WTC11 (cell line): ENCODE results near the gene SIN3B. TPM values are rescaled to one million over a fixed set of nuclear protein-coding genes. Genes with fewer than 3 reads are reported as not detected.

ENCODE experiments used
- ATAC-seq: fragments of 200-7000 bp; cut with Tn5 transposase; 2 replicates; pipeline ENCODE4 v1.10.0; 2021; ENCODE audit warnings: mild to moderate bottlenecking, moderate library complexity
- CTCF ChIA-PET: fragments of 300-600 bp; sonication (Branson Sonifier 250); formaldehyde crosslinking; loops from one replicate; lab custom pipeline; 2021; ENCODE audit warnings: antibody characterized with exemption; lab: Charles Lee
- POLR2A ChIA-PET: fragments of 350-600 bp; sonication (Branson Sonifier 250); formaldehyde crosslinking; loops from one replicate; lab custom pipeline; 2021; ENCODE audit warnings: antibody characterized with exemption; lab: Charles Lee
- DNase-seq: peaks from one replicate; pipeline ENCODE4 v3.0.0; 2021; ENCODE audit warnings: low spot score
- H3K27ac Mint-ChIP-seq: 2 replicates; pipeline ENCODE4 v1.8.0; 2021; ENCODE audit warnings: mixed read lengths
- H3K27me3 Mint-ChIP-seq: 2 replicates; pipeline ENCODE4 v1.8.0; 2021; ENCODE audit warnings: low read depth, mild to moderate bottlenecking, moderate library complexity, mixed read lengths
- H3K36me3 Mint-ChIP-seq: 2 replicates; pipeline ENCODE4 v1.8.0; 2021; ENCODE audit warnings: mixed read lengths
- H3K4me1 Mint-ChIP-seq: 2 replicates; pipeline ENCODE4 v1.8.0; 2022; ENCODE audit warnings: mixed read lengths
- H3K4me3 Mint-ChIP-seq: 2 replicates; pipeline ENCODE4 v1.8.0; 2021; ENCODE audit warnings: mild to moderate bottlenecking, moderate library complexity, mixed read lengths
- H3K9me3 Mint-ChIP-seq: 2 replicates; pipeline ENCODE4 v1.8.0; 2021; ENCODE audit warnings: mixed read lengths
- ATF1 ChIP-seq: sonication (generic); formaldehyde crosslinking; IDR thresholded peaks from 2 replicates; pipeline ENCODE4 v1.8.1; 2023; ENCODE audit warnings: mild to moderate bottlenecking, moderate library complexity, missing genetic modification reagents
- EMX1 ChIP-seq: fragments of 250-450 bp; sonication (Bioruptor Pico); IDR thresholded peaks from 2 replicates; pipeline ENCODE4 v1.8.0; 2021; ENCODE audit warnings: mild to moderate bottlenecking
- FOXJ3 ChIP-seq: sonication (generic); formaldehyde crosslinking; IDR thresholded peaks from 2 replicates; pipeline ENCODE4 v1.9.0; 2021; ENCODE audit warnings: missing genetic modification reagents, mild to moderate bottlenecking, borderline replicate concordance
- GABPB1 ChIP-seq: sonication (generic); formaldehyde crosslinking; IDR thresholded peaks from 2 replicates; pipeline ENCODE4 v1.8.1; 2023; ENCODE audit warnings: mild to moderate bottlenecking, missing genetic modification reagents
- GRHL2 ChIP-seq: fragments of 250-450 bp; sonication (Bioruptor Pico); IDR thresholded peaks from 2 replicates; pipeline ENCODE4 v1.8.0; 2022; ENCODE audit warnings: mild to moderate bottlenecking, moderate library complexity; ENCODE audit not compliant: insufficient replicate concordance, severe bottlenecking
- JAZF1 ChIP-seq: fragments of 250-450 bp; sonication (Bioruptor Pico); IDR thresholded peaks from 2 replicates; pipeline ENCODE4 v1.9.0; 2021; ENCODE audit warnings: moderate library complexity, mild to moderate bottlenecking, inconsistent platforms
- JUN ChIP-seq: sonication (generic); formaldehyde crosslinking; IDR thresholded peaks from 2 replicates; pipeline ENCODE4 v1.8.0; 2023; ENCODE audit warnings: mild to moderate bottlenecking, missing genetic modification reagents
- NFATC4 ChIP-seq: fragments of 250-450 bp; sonication (Bioruptor Pico); IDR thresholded peaks from 2 replicates; pipeline ENCODE4 v1.9.0; 2021; ENCODE audit warnings: mild to moderate bottlenecking
- NFE2L1 ChIP-seq: sonication (generic); formaldehyde crosslinking; IDR thresholded peaks from 2 replicates; pipeline ENCODE4 v1.8.1; 2023; ENCODE audit warnings: missing genetic modification reagents
- NFYB ChIP-seq: sonication (generic); formaldehyde crosslinking; conservative IDR thresholded peaks from 2 replicates; pipeline ENCODE4 v1.8.0; 2022; ENCODE audit warnings: low read depth, missing genetic modification reagents
- NR3C1 ChIP-seq: sonication (generic); formaldehyde crosslinking; conservative IDR thresholded peaks from 2 replicates; pipeline ENCODE4 v1.8.1; 2023; ENCODE audit warnings: low read depth, mild to moderate bottlenecking, missing genetic modification reagents
- PRRX2 ChIP-seq: fragments of 250-450 bp; sonication (Bioruptor Pico); IDR thresholded peaks from 2 replicates; pipeline ENCODE4 v1.8.0; 2021; ENCODE audit warnings: mild to moderate bottlenecking
- RELA ChIP-seq: sonication (generic); formaldehyde crosslinking; IDR thresholded peaks from 2 replicates; pipeline ENCODE4 v1.8.1; 2022; ENCODE audit warnings: missing genetic modification reagents, mild to moderate bottlenecking, borderline replicate concordance
- RORB ChIP-seq: fragments of 250-450 bp; sonication (Bioruptor Pico); IDR thresholded peaks from 2 replicates; pipeline ENCODE4 v1.9.0; 2021; ENCODE audit warnings: mild to moderate bottlenecking
- SMAD3 ChIP-seq: sonication (generic); formaldehyde crosslinking; IDR thresholded peaks from 2 replicates; pipeline ENCODE4 v1.8.0; 2022; ENCODE audit warnings: missing genetic modification reagents, mild to moderate bottlenecking, borderline replicate concordance
- ZNF138 ChIP-seq: sonication (generic); formaldehyde crosslinking; conservative IDR thresholded peaks from 2 replicates; pipeline ENCODE4 v1.8.1; 2022; ENCODE audit warnings: mild to moderate bottlenecking, moderate library complexity, missing genetic modification reagents
- ZNF232 ChIP-seq: sonication (generic); formaldehyde crosslinking; IDR thresholded peaks from 2 replicates; pipeline ENCODE4 v1.8.0; 2022; ENCODE audit warnings: mild to moderate bottlenecking, missing genetic modification reagents
- ZNF263 ChIP-seq: sonication (generic); formaldehyde crosslinking; IDR thresholded peaks from 2 replicates; pipeline ENCODE4 v1.8.1; 2022; ENCODE audit warnings: low read depth, mild to moderate bottlenecking, moderate library complexity, missing genetic modification reagents
- ZNF416 ChIP-seq: fragments of 250-450 bp; sonication (Bioruptor Pico); IDR thresholded peaks from 2 replicates; pipeline ENCODE4 v1.9.0; 2021; ENCODE audit warnings: mild to moderate bottlenecking, inconsistent platforms
- ZNF423 ChIP-seq: fragments of 250-450 bp; sonication (Bioruptor Pico); IDR thresholded peaks from 2 replicates; pipeline ENCODE4 v2.1.2; 2022; ENCODE audit warnings: mild to moderate bottlenecking, moderate library complexity
- ZNF671 ChIP-seq: fragments of 250-450 bp; sonication (Bioruptor Pico); IDR thresholded peaks from 2 replicates; pipeline ENCODE4 v1.8.0; 2021; ENCODE audit warnings: mild to moderate bottlenecking
- total RNA-seq: library from RNA; stranded (reverse); gene quantifications from 3 replicates; pipeline ENCODE4 v1.2.3, GENCODE V29; 2021
- TF ChIP-seq, protein P1 (sequence below): fragments of 250-450 bp; sonication (Bioruptor Pico); IDR thresholded peaks from 2 replicates; pipeline ENCODE4 v2.1.2; 2022; ENCODE audit warnings: mild to moderate bottlenecking, moderate library complexity
- TF ChIP-seq, protein P2 (sequence below): sonication (generic); formaldehyde crosslinking; IDR thresholded peaks from 2 replicates; pipeline ENCODE4 v1.8.0; 2022; ENCODE audit warnings: missing genetic modification reagents
- TF ChIP-seq, protein P3 (sequence below): sonication (generic); formaldehyde crosslinking; IDR thresholded peaks from 2 replicates; pipeline ENCODE4 v1.8.0; 2022; ENCODE audit warnings: mild to moderate bottlenecking, missing genetic modification reagents
- TF ChIP-seq, protein P4 (sequence below): fragments of 250-450 bp; sonication (Bioruptor Pico); IDR thresholded peaks from 2 replicates; pipeline ENCODE4 v1.9.0; 2021; ENCODE audit warnings: mild to moderate bottlenecking

SIN3B gene
- total RNA-seq, 1 experiment from 2014 or later = 87.7 TPM

DNA sequence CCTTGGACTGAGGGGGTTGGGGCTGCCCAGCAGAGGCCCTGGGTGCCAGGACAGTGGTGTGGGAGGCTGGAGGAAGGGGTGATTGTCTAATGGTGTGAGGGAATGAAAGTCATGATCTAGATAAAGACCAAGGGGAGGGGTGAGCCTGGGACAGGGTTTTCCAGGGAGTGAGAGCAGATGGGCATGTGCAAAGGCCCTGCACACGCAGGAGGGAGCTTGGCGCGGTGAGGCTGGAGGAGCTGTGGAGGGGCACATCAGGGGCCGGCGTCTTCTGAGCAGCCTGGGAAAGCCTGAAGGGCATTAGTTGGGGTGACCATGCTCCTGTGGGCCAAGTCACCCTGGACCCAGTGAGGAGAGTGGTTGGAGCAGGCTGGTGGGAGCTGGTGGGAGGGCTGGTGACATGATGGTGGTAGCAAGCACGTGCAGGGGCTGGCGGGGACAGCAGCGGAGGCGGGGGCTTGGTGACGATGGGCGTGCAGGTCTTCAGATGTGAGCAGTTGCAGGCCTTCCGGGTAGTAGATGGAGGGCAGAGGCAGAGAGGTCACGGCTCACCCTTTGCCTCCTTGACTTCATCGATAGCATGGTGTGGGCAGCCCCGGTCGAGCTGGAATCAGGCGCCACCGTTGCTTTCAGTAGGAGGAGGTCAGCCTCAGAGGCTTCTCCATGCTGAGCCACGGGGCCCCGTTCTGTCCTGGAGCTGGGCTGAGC lies 39.4 kb downstream of the SIN3B start:
- TF ChIP-seq NFYB (CRISPR knock-in tag) (no peak), ZNF263 (CRISPR knock-in tag) (no peak), ZNF232 (CRISPR knock-in tag) (no peak), RORB (CRISPR knock-in tag) (no peak), NR3C1 (no peak), ZNF423 (CRISPR knock-in tag) (no peak), NFATC4 (no peak), ZNF416 (CRISPR knock-in tag) (no peak), ZNF138 (CRISPR knock-in tag) (no peak), ATF1 (CRISPR knock-in tag) (no peak), RELA (no peak), NFE2L1 (CRISPR knock-in tag) (no peak), ZNF671 (CRISPR knock-in tag) (no peak), SMAD3 (no peak), PRRX2 (CRISPR knock-in tag) (no peak), EMX1 (no peak)
- TF ChIP-seq, protein P1, sequence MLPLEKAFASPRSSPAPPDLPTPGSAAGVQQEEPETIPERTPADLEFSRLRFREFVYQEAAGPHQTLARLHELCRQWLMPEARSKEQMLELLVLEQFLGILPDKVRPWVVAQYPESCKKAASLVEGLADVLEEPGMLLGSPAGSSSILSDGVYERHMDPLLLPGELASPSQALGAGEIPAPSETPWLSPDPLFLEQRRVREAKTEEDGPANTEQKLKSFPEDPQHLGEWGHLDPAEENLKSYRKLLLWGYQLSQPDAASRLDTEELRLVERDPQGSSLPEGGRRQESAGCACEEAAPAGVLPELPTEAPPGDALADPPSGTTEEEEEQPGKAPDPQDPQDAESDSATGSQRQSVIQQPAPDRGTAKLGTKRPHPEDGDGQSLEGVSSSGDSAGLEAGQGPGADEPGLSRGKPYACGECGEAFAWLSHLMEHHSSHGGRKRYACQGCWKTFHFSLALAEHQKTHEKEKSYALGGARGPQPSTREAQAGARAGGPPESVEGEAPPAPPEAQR = no peak
- TF ChIP-seq, protein P2, sequence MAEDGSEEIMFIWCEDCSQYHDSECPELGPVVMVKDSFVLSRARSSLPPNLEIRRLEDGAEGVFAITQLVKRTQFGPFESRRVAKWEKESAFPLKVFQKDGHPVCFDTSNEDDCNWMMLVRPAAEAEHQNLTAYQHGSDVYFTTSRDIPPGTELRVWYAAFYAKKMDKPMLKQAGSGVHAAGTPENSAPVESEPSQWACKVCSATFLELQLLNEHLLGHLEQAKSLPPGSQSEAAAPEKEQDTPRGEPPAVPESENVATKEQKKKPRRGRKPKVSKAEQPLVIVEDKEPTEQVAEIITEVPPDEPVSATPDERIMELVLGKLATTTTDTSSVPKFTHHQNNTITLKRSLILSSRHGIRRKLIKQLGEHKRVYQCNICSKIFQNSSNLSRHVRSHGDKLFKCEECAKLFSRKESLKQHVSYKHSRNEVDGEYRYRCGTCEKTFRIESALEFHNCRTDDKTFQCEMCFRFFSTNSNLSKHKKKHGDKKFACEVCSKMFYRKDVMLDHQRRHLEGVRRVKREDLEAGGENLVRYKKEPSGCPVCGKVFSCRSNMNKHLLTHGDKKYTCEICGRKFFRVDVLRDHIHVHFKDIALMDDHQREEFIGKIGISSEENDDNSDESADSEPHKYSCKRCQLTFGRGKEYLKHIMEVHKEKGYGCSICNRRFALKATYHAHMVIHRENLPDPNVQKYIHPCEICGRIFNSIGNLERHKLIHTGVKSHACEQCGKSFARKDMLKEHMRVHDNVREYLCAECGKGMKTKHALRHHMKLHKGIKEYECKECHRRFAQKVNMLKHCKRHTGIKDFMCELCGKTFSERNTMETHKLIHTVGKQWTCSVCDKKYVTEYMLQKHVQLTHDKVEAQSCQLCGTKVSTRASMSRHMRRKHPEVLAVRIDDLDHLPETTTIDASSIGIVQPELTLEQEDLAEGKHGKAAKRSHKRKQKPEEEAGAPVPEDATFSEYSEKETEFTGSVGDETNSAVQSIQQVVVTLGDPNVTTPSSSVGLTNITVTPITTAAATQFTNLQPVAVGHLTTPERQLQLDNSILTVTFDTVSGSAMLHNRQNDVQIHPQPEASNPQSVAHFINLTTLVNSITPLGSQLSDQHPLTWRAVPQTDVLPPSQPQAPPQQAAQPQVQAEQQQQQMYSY = no peak
- TF ChIP-seq, protein P3, sequence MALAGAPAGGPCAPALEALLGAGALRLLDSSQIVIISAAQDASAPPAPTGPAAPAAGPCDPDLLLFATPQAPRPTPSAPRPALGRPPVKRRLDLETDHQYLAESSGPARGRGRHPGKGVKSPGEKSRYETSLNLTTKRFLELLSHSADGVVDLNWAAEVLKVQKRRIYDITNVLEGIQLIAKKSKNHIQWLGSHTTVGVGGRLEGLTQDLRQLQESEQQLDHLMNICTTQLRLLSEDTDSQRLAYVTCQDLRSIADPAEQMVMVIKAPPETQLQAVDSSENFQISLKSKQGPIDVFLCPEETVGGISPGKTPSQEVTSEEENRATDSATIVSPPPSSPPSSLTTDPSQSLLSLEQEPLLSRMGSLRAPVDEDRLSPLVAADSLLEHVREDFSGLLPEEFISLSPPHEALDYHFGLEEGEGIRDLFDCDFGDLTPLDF = no peak
- Mint-ChIP-seq H3K27ac (0 out of 2 replicates have a peak overlapping the region, but pooled peaks have one; percentile 32), H3K36me3 (peaks cover 41% of the 10 kb centered on the region), H3K4me3 (no peak overlapping the region), H3K9me3 (no peaks in the 10 kb centered on the region), H3K4me1 (no peaks in the 10 kb centered on the region), H3K27me3 (no peaks in the 10 kb centered on the region)
- CTCF ChIA-PET = no interaction called here
- no peak for ATAC-seq
- POLR2A ChIA-PET = no interaction called here
- DNase-seq = no peak

DNA sequence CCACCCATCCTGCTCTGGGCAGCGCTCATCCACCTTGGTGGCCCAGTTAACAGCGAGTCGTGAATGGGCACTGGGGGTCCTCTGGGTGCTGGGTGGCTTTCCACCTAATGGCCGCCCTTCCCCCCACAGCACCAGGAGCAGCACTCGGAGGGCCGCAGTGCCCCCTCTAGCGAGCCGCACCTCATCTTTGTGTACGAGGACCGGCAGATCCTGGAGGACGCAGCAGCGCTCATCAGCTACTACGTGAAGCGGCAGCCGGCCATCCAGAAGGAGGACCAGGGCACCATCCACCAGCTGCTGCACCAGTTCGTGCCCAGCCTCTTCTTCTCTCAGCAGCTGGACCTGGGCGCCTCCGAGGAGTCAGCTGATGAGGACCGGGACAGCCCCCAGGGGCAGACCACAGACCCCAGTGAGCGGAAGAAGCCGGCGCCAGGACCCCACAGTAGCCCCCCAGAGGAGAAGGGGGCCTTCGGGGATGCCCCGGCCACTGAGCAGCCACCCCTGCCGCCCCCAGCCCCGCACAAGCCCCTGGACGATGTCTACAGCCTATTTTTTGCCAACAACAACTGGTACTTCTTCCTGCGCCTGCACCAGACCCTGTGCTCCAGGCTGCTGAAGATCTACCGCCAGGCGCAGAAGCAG lies 40.3 kb downstream of the SIN3B start:
- DNase-seq (no peak), ATAC-seq (no peak)
- Mint-ChIP-seq H3K9me3 (peaks cover 4% of the 10 kb centered on the region), H3K27me3 (no peaks in the 10 kb centered on the region; the same call in 1 of the 2 replicates), H3K4me3 (no peak overlapping the region), H3K27ac (no peak overlapping the region), H3K36me3 (peaks cover 47% of the 10 kb centered on the region), H3K4me1 (no peaks in the 10 kb centered on the region)
- ChIA-PET CTCF (no interaction called here), POLR2A (no interaction called here)
- TF ChIP-seq JUN (CRISPR knock-in tag) = no peak
- TF ChIP-seq GABPB1 (CRISPR knock-in tag) = no peak
- no peak for TF ChIP-seq JAZF1 (CRISPR knock-in tag)
- TF ChIP-seq, protein P4, sequence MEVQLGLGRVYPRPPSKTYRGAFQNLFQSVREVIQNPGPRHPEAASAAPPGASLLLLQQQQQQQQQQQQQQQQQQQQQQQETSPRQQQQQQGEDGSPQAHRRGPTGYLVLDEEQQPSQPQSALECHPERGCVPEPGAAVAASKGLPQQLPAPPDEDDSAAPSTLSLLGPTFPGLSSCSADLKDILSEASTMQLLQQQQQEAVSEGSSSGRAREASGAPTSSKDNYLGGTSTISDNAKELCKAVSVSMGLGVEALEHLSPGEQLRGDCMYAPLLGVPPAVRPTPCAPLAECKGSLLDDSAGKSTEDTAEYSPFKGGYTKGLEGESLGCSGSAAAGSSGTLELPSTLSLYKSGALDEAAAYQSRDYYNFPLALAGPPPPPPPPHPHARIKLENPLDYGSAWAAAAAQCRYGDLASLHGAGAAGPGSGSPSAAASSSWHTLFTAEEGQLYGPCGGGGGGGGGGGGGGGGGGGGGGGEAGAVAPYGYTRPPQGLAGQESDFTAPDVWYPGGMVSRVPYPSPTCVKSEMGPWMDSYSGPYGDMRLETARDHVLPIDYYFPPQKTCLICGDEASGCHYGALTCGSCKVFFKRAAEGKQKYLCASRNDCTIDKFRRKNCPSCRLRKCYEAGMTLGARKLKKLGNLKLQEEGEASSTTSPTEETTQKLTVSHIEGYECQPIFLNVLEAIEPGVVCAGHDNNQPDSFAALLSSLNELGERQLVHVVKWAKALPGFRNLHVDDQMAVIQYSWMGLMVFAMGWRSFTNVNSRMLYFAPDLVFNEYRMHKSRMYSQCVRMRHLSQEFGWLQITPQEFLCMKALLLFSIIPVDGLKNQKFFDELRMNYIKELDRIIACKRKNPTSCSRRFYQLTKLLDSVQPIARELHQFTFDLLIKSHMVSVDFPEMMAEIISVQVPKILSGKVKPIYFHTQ (CRISPR knock-in tag) = no peak
- no peak for TF ChIP-seq FOXJ3 (CRISPR knock-in tag)
- no peak for TF ChIP-seq GRHL2
